Limb (tissue), 2 donors: ENCODE measurements around the gene CAVIN3.
A peak's percentile ranks its signal among the peaks of the same experiment; 100 is the strongest.

Experiments
- DNase-seq, 2 donors: peaks; one replicate each; pipeline ENCODE4 v3.0.0-alpha.2; 2016; ENCODE audit errors: extremely low spot score in 2 of 2

Gene CAVIN3, protein sequence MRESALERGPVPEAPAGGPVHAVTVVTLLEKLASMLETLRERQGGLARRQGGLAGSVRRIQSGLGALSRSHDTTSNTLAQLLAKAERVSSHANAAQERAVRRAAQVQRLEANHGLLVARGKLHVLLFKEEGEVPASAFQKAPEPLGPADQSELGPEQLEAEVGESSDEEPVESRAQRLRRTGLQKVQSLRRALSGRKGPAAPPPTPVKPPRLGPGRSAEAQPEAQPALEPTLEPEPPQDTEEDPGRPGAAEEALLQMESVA

GRCh38 chr11:6320411-6321155, at the start of gene CAVIN3:
TSS of gene CAVIN3 (minus strand) at chr11:6320501. CDS start at chr11:6320476, 25 bp downstream.
- peak; percentile 73 to 78 for DNase-seq

- DNase-seq, result no peak
Measured at GRCh38 chr11:6365659-6366058, 45.4 kb upstream of the CAVIN3 start.

DNA sequence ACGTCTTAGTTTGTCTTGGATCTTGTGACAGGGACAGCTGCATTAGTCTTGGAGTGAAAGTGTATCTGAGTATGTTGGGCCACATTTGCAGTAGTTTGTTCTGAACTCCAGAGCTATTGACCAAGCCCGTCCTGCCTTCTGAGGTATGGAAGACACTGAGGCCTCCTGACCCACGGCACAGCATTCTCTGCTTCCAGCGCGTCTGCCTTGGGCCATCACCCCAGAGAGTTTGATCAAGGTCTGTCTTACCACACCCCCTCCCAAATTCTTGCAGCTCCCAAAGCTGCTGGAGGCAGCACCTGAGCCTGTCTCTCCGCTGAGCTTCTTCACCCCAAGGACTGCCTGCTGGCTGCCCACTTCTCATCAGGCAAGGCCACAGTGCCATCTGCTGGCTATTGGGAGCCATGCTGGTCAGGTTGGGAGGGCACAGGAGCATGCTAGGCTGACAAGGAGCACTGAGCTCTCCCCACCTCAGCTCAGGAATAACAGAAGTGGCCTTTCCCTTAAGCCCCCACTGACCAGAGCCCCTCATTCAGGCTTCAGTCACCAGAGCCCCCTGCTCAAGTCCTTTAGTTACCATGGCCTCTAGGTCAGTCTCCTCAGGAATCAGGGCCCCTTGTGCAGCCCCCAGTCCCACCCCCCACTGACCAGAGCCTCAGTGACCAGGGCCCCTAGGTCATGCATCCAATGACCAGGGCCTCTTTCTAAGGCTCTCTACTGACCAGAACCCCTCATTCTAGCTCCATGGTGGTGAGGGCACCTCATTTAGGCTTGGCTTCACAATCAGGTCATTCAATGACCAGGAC, 42.8 kb upstream of the CAVIN3 start:
- DNase-seq, result peak; percentile 60 to 83

GRCh38 chr11:6362185-6362872, 42.0 kb upstream of the CAVIN3 start:
- DNase-seq, result no peak

DNA sequence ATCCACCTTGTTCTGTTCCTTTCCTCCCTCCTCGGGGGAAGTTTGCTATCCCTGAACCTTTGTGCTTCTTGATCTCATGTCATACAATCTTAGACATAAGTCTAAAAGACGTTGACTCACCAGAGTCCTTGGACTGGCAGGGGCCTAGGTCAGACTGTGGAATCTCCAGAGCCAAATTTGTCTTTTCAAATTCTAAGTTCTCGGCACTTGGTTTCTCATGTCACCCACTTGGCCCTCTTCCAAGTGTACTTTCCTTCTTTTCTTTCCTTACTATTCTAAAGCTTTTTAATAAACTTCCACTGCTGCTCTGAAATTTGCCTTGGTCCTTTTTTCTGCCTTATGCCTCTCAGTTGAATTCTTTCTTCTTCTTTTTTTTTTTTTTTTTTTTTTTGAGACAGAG, 39.9 kb upstream of the CAVIN3 start:
- no peak for DNase-seq

DNA sequence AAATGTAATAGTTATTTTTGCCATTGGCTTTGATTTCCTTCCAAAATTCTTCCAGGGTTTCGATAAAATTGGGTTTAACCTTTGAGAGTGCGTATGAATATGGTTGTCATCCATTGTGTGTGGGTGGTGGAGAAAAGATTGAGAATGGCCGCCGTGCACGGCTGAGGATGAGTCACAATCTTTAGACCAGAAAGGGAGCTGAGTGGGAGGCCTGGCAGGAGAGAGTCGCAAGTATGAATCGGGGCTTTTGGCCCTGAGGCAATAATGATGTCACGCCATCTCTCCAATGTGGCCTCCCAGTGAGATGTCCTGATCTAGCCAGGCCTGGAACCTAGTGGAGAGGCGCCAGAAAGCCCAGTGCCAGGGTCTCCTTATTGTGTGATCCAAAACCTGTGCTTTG, 36.9 kb upstream of the CAVIN3 start:
- DNase-seq, result no peak

DNA sequence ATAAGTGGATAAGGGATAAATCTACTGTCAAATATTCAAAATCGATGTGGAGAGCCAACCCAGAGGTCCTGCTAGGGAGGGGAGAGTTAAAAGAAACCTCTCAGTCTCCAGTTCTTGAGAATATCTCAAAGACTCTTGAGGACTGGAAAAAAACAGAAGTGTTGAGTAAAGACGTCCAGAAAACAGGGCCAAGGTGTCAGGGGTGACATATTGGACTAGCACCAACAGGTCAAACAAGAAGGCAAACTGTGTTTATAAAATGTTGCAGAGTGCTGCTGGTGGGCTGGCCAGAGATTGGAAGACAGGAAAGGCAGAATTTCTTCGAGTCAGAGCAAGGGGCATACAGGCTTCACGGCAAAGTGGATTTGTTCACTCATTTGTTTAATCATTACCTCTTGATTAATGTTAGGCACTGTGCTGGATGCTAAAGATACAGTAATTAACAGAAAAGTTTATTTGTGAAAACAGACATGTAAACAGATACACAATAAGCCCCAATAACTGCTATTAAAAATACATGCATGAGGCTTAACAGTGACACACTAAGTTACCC, 36.3 kb upstream of the CAVIN3 start:
- no peak for DNase-seq

DNA sequence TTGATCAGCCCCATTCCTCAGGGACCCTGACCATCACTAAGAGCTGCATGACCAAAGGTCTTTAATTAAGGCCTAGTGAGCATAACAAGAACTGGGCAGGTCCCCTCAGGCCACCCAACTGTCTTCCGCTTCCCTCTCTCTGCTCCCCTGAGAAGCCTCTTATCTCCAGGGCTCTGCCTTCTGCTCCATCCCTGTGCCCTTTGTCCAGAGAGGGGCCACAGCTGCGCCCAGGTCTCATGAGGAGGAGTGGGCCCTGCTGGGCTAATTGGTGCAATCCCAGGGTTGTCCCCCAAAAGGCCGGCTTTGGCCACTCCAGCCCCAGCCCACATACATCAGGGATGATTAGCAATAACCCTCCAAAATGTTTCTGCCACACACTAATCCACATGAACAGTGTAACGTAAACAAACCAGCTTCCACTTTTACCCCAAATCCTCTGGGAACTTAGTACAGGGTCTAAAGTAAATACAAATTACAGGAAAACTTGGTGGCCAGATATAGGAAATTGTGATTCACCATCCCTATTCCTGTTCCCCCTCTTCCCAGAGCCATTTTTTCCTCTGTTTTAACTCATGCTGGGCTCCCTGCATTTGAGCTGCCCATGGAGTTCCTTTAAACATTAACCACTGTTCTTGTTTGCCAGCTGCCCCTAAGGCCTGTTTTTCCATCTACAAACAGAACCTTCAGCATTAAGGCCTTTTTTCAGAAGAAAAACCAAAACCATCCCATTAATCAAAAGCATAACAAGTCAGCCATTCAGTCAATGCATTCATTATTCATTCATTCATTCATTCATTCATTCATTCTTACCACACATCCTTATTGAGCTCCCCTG, 34.6 kb upstream of the CAVIN3 start:
- no peak for DNase-seq

DNA sequence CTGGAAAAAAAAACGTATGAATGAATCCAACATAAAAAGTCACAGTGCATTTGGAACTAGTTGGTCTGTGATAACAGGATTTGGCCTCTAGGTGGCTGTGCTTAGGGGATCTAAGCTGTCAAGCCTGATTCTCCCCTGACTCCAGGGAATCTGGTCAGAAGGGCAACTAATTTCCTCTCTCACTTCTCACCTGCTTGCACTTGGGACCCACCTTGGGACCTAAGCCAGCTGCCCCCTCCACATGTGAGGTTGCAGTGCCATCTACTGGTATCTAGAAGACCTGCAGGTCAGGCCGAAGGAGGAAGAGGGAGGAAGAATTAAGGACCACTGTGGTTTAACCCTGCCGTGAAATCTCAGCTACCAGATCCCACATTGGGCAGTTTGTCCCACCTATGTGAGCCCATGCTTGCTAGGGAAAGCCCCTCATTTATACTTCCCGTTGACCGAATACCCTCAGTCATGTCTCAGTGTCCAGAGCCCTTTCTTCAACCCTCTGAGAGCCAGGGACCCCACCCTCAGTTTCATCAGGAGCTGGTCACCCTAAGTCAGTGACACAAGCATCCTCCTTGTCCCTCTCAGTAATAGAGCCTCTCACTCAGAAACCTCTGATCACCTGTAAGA, 33.2 kb upstream of the CAVIN3 start:
- peak; percentile 15 to 72 for DNase-seq

DNA sequence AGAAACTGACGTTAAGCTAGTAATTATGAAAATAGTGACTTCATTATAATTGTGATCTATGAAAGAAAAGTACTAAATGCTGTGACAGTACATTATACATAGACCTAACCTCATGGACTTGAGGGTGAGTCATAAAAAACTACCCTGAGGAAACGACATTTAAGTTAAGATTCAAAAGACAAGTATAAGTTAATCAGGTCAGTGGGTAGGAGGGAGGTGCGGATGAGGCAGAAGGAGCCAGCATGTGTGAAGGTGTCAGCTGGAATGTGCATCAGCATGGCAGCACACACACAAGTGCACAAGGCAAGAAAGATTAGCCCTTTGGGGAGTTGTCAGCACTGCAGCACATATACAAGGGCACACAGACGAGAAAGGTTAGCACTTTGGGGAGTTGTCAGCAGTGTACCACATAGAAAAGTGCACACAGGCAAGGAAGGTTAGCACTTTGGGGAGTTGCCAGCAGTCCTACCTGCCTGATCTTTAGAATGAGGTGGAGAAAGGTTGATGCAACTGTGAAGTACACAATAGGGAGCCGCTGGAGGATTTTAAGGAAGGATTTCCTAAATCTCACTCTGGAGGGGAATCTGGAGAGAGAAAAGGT, 31.6 kb upstream of the CAVIN3 start:
- no peak for DNase-seq

DNA sequence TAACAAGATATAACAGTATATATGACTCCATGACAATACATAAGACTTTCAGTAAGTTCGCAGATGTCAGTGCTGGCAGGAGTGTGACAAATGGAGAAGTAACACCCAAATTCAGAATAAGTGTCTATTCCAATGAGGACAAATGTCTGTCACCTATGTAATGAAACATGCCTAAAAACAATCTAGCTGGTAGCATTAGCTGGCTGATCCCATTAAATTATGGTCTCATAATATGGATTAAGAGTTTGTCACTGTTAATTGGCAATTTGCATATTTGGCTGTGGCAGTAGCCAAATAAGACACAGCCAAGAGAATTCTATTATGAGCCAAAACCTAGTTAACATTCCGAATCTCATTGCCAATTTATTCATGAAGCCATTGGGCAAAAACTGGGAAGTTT, 30.2 kb upstream of the CAVIN3 start:
- no peak for DNase-seq

DNA sequence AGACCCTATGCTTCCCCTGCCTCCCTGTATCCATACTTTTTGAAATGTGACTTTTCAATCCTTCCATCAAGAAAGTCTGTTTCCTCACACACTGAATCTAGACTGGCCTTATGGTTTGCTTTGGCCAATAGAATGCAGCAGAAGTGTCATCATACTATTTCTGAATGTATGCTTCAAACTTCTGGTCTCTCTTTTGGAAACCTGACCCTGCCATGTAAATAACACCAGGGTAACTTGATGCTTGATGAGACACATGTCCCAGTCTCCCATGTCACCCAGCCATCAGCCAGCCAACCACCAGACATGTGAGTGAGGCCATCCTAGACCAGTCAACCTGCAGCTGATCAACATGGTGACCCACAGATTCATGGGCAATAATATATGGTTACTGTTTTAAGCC, 29.7 kb upstream of the CAVIN3 start:
- no peak for DNase-seq

DNA sequence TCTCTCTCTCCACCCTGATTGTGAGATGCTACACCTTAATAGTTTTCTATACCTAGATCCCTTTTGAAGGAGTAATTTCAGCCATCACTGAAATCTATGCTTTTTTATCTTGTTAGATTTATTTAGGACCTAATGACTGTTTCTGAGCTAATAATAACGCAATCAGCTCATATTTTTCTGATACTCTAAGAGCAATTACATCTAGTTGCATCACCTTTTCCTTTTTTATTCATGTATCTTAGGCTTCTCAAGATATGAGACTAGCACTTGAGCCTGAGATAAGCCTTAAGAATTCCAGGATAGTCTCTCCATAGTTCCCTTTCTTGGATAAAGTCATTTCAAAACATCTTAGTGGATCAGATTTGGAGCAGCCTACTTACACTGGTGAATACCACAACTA, 25.1 kb upstream of the CAVIN3 start:
- DNase-seq, result no peak

GRCh38 chr11:6336293-6336692, 16.0 kb upstream of the CAVIN3 start:
- no peak for DNase-seq

DNA sequence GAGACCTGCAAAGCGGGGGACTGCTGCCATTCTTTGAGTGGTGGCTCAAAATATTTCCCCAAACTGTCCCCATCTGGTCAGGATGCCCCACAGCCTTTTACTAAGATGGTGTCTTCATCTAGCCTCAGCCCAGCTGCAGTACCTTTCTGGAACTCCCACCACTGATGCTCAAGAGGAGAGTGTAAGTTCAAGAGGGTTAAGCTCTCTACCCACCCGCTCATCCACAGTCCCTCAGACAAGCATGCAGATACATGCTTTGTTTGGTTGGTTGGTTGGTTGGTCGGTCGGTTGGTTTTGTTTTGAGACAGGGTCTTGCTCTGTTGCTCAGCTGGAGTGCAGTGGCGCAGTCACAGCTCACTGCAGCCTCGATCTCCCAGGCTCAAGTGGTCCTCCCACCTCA, 14.5 kb upstream of the CAVIN3 start:
- DNase-seq, result no peak

GRCh38 chr11:6333095-6333494, 12.8 kb upstream of the CAVIN3 start:
- no peak for DNase-seq

- DNase-seq, result no peak
Measured at GRCh38 chr11:6332066-6332465, 11.8 kb upstream of the CAVIN3 start.

- no peak for DNase-seq
Measured at GRCh38 chr11:6328321-6328720, 8.0 kb upstream of the CAVIN3 start.

- no peak for DNase-seq
Measured at GRCh38 chr11:6327806-6328205, 7.5 kb upstream of the CAVIN3 start.

DNA sequence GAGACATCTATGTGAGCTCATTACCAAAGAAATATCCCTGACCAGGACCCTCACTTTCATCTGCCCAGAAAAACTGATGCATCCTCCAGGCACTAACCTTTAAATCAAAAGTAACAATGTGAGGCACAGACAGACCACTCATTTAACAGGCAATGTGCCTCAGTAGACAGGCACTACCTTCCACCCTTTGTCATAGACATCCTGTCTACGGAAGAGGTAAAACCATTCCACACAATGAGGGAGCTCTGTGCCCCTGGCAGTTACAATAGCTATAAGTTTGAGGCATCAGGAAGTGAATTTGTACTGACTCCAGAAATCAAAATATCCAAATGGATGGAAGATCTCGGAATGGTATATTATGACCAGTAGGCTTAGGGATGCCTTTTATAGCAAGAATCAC, 6.7 kb upstream of the CAVIN3 start:
- DNase-seq, result no peak
